A549 (cell line): ENCODE data around the gene GIMAP5.

Experiments used
- CBX2 ChIP-seq: fragments of 200-600 bp; sonication (generic); IDR thresholded peaks from 2 replicates; pipeline ENCODE4 v1.6.1; 2016; ENCODE audit warnings: low read depth, mild to moderate bottlenecking, borderline replicate concordance
- CHD2 ChIP-seq: fragments of 150-350 bp; IDR thresholded peaks from 2 replicates; pipeline ENCODE4 v1.6.1; 2014; ENCODE audit warnings: low read length; ENCODE audit not compliant: partially characterized antibody
- CHD4 ChIP-seq: fragments of 200-600 bp; sonication (generic); IDR thresholded peaks from 2 replicates; pipeline ENCODE4 v1.6.1; 2016; ENCODE audit warnings: antibody characterized with exemption, mild to moderate bottlenecking, borderline replicate concordance
- CTCF ChIP-seq: fragments of >200 bp; sonication (Bioruptor Twin); formaldehyde crosslinking; IDR thresholded peaks from 3 replicates; pipeline ENCODE4 v1.5.1; 2016
- ESRRA ChIP-seq: fragments of 150-350 bp; IDR thresholded peaks from 2 replicates; pipeline ENCODE4 v1.6.1; 2014; ENCODE audit warnings: mild to moderate bottlenecking, low read length, borderline replicate concordance
- HDAC2 ChIP-seq: fragments of 200-600 bp; sonication (generic); IDR thresholded peaks from 2 replicates; pipeline ENCODE4 v1.6.1; 2016
- POLR2A ChIP-seq: IDR thresholded peaks from 2 replicates; pipeline ENCODE4 v1.6.1; 2012; ENCODE audit warnings: mild to moderate bottlenecking, low read length
- TP53 ChIP-seq: fragments of 250-450 bp; sonication (Bioruptor Pico); IDR thresholded peaks from 2 replicates; pipeline ENCODE4 v1.5.0; 2021; ENCODE audit warnings: mild to moderate bottlenecking, moderate library complexity
- USF2 ChIP-seq: fragments of 450-650 bp; IDR thresholded peaks from 2 replicates; pipeline ENCODE4 v1.6.1; 2014; ENCODE audit warnings: antibody characterized with exemption
- TF ChIP-seq, protein P1 (sequence below): fragments of 250-450 bp; sonication (Bioruptor Pico); IDR thresholded peaks from 2 replicates; pipeline ENCODE4 v1.5.0; 2021; ENCODE audit warnings: mild to moderate bottlenecking, moderate library complexity, borderline replicate concordance
- TF ChIP-seq, protein P2 (sequence below): fragments of 200-600 bp; sonication (generic); IDR thresholded peaks from 2 replicates; pipeline ENCODE4 v1.6.1; 2016; ENCODE audit warnings: antibody characterized with exemption, mild to moderate bottlenecking, moderate library complexity

- TF ChIP-seq, protein P1, sequence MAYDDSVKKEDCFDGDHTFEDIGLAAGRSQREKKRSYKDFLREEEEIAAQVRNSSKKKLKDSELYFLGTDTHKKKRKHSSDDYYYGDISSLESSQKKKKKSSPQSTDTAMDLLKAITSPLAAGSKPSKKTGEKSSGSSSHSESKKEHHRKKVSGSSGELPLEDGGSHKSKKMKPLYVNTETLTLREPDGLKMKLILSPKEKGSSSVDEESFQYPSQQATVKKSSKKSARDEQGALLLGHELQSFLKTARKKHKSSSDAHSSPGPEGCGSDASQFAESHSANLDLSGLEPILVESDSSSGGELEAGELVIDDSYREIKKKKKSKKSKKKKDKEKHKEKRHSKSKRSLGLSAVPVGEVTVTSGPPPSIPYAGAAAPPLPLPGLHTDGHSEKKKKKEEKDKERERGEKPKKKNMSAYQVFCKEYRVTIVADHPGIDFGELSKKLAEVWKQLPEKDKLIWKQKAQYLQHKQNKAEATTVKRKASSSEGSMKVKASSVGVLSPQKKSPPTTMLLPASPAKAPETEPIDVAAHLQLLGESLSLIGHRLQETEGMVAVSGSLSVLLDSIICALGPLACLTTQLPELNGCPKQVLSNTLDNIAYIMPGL (CRISPR knock-in tag): no peak
- TF ChIP-seq TP53 (CRISPR knock-in tag) (no peak), POLR2A (no peak), CTCF (no peak), CHD2 (no peak), USF2 (no peak), CBX2 (no peak), ESRRA (no peak), CHD4 (no peak), HDAC2 (no peak)
- TF ChIP-seq, protein P2, sequence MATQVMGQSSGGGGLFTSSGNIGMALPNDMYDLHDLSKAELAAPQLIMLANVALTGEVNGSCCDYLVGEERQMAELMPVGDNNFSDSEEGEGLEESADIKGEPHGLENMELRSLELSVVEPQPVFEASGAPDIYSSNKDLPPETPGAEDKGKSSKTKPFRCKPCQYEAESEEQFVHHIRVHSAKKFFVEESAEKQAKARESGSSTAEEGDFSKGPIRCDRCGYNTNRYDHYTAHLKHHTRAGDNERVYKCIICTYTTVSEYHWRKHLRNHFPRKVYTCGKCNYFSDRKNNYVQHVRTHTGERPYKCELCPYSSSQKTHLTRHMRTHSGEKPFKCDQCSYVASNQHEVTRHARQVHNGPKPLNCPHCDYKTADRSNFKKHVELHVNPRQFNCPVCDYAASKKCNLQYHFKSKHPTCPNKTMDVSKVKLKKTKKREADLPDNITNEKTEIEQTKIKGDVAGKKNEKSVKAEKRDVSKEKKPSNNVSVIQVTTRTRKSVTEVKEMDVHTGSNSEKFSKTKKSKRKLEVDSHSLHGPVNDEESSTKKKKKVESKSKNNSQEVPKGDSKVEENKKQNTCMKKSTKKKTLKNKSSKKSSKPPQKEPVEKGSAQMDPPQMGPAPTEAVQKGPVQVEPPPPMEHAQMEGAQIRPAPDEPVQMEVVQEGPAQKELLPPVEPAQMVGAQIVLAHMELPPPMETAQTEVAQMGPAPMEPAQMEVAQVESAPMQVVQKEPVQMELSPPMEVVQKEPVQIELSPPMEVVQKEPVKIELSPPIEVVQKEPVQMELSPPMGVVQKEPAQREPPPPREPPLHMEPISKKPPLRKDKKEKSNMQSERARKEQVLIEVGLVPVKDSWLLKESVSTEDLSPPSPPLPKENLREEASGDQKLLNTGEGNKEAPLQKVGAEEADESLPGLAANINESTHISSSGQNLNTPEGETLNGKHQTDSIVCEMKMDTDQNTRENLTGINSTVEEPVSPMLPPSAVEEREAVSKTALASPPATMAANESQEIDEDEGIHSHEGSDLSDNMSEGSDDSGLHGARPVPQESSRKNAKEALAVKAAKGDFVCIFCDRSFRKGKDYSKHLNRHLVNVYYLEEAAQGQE: no peak
These were observed 18.4 kb downstream of the GIMAP5 start for GRCh38 chr7:150755473-150756099.
